Stimulated activated CD4-positive, alpha-beta T cell treated with anti-CD3 and anti-CD28 coated beads, Interleukin-4, amount 100 ng/mL, for 1 hour (primary cell): Measurements from ENCODE around the gene ATP6V0C.
A peak's percentile ranks its signal among the peaks of the same experiment; 100 is the strongest.
"Not testable (repeated sequence)": the region's sequence is repeated elsewhere in the genome, so short reads cannot be mapped to it uniquely, and the experiment has no call there.

Experiments
- DNase-seq: peaks from one replicate; pipeline ENCODE4 v3.0.0-alpha.2; 2020

ATP6V0C gene

DNA sequence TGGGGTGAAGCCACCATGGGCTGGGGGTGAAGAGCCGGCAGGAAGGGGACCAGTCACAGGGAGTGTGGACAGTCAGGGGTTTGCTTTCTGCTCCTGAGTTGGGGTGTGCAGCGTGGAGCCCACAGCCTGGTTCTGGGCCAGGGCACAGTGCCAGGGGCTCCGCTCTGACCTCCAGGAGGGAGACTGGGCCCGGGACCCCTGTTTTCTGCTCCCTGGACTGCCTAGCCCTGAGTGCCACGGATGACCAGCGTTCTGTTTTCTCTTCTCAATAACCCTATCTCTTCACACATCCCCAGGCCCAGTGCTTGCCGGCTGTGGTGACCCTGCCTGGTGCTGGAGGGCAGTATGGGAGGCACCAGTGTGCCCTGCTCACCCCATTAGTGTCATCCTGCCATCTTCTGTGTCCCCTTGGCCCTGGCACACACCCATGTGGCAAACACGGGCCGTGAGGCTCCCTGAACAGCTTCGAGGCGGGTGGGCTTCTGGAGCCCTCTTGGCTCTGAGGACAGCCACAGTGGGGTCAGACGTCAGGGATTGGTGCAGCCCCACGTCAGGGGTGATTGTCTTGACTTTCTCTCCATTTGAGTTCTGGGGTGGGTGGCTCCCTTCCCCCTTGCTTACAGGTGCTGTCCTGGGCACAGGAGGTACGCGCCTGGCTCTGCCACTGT, 16.3 kb downstream of the ATP6V0C start:
- DNase-seq = no peak

DNA sequence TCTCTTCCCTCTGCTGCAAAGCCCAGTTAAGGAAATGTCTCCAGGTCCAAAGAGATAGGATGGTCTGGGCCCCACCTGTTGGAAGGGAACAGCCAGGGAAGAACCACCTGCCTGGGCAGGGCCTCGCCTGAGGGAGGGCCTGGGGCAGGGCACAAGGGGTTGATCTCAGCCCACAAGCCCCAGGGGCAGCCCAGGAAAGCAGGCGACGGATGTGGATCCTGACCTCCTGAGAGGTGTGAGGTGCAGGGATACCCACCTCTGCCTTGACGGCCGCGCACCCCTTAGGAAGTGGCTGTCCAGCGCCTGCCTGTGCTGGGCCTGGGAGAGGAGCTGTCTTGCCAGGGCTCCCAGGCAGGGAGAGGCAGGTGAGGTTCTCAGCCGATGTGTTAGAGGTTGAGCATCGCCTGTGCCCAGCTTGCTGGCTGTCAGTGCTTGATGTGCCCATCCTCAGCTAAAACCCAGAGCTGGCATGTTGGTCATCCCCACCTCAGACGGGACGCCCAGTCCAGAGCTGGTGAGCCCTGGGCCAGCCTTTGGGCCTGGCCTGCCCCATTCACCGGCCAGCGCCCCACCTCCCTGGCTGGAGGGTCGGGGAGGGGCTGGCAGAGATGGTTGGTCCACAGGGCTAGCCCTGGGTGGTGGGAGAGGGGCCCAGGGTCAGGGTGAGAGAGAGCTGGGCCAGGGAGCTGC, 17.0 kb downstream of the ATP6V0C start:
- no peak for DNase-seq

DNA sequence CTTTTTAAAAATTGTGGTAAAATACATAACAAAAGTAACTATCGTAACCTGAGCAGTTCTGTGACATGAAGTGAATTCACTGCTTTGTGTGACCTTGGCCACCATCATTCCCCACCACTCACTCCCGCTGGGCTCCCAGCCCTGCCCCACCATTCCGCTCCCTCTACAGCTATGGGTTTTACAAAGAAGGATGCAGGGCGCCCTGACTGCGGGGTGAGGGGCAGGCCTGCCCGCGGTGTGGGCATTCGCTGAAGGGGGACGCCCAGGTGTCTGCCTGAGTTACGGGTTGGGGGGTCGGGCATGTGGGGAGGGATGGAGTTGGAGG, 17.6 kb downstream of the ATP6V0C start, which contains the start of gene CEMP1:
CEMP1 (minus strand) TSS at position 38 of the 325 bp plus-strand sequence. CDS start 335 bp downstream, outside the sequence.
- peak; percentile 33 for DNase-seq

DNA sequence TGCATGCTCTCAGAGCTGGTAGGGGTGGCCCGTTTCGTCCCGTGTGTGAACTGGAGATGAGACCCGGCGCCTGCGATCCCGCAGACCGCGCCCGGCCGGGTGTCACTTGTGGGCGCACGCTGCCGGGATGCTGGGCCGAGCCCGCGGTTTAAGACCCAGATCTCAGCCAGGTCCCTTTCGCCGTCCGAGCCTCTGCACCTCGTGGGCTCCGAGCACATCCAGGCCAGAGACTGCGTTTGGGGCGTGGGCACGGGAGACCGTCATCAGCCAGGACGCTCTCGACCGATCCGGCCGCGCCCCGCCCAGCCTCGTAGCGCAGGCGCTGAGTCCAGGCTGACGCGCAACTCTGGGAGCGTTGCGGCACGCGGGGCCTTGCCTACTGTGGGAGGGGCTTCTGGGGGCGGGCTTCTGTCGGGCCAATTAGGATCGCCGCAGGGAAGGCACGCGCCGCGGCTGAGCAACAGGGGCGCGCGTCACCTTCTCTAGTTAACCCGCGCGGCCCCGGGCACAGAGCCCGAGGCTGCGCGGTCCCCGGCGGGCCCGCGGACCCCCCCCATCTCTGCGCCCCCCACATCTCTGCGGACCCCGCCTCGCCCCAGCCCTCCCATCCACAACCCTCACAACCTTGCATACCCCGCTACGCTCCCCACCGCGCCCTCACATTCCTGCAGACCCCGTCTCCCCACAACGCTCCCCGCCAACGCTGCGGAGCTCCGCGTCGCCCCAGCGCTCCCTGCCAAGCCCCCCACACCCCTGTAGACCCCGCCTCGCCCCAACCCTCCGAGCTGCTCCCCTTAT, 18.1 kb downstream of the ATP6V0C start:
- peak; percentile 98 for DNase-seq

- peak; percentile 53 for DNase-seq
These were observed 18.9 kb downstream of the ATP6V0C start for GRCh38 chr16:2532494-2533141.

GRCh38 chr16:2533142-2533755, 19.5 kb downstream of the ATP6V0C start:
- DNase-seq = not testable (repeated sequence)

DNA sequence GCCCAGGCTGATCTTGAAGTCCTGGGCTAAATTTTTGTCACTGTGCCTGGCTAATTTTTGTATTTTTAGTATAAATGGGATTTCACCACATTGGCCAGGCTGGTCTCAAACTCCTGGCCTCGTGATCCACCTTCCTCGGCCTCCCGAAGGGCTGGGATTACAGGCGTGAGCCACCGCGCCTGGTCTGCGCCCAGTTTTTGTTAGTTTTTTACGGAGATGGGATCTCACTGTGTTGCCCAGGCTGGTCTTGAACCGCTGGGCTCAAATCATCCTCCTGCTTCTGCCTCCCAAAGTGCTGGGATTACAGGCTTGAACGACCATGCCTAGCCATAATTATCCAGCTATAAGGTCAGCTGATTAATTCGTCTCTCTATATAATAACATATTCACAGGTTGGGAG, 20.2 kb downstream of the ATP6V0C start:
- DNase-seq = no peak

DNA sequence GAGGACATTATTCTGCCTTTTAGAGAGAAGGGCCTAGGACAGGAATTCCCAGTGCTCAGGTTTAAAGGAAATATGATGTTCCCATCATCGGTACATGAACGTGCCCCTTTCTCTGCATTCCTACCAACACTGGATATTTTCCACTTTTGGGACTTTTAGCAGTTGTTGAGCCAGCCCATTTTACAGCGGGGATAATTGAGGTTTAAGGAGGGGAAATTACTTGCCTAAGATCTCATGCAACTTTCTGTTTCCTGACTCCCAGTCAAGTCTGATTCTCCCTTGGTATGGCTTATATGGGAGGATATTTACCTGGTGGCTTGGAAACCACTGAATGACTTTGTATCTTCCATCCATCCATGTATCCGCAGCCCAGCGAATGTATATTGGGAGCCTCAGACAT, 20.6 kb downstream of the ATP6V0C start:
- DNase-seq = not testable (repeated sequence)

DNA sequence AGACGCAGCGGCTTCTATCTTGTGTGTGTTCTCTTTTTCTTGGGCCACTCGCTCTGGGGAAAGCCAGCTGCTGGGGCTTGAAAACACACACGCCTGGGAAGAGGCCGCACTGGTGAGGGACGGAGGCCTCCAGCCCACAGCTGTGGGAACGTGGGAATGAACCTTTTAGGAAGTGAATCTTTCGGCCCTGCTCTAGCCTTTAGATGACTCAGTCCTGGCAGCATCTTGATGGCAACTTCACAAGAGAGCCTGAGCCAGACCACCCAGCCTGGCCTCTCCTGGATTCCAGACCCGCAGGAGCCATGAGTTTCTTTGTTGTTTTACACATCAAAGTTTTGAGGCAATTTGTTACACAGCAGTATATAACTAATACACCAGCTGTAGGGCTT, 21.9 kb downstream of the ATP6V0C start:
- no peak for DNase-seq

- peak; percentile 92 for DNase-seq
These were observed 24.0 kb downstream of the ATP6V0C start, which contains the start of gene PDPK1 for GRCh38 chr16:2537451-2538379. Gene PDPK1 (plus strand): TSS chr16:2538021. CDS start chr16:2538113, 92 bp downstream.

DNA sequence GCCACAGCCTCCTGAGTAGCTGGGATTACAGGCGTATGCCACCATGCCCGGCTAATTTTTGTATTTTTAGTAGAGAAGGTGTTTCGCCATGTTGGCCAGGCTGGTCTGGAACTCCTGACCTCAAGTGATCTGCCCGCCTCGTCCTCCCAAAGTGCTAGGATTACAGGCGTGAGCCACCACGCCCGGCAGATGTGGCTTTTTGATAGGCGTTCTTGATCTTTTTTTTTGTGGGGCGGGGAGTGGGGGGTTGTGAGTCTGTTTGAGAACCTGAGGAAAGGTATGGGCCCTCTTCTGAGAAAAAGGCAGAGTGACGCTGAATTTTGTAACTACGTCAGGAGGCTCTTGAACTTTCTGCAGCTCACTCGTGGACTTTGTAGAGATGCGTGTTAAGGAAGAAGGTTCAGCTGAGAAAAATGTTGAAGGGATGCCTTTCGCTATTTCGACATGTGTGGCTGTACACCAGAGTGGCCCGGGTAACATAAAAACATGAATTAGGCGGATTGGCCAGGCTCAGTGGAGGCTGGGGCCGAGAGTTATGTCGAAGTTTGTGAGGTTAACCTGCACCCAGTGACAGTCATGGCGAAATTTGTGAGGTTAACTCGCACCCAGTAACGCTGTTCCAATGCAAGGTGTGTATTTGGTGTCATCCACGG, 25.6 kb downstream of the ATP6V0C start:
- DNase-seq = not testable (repeated sequence)

DNA sequence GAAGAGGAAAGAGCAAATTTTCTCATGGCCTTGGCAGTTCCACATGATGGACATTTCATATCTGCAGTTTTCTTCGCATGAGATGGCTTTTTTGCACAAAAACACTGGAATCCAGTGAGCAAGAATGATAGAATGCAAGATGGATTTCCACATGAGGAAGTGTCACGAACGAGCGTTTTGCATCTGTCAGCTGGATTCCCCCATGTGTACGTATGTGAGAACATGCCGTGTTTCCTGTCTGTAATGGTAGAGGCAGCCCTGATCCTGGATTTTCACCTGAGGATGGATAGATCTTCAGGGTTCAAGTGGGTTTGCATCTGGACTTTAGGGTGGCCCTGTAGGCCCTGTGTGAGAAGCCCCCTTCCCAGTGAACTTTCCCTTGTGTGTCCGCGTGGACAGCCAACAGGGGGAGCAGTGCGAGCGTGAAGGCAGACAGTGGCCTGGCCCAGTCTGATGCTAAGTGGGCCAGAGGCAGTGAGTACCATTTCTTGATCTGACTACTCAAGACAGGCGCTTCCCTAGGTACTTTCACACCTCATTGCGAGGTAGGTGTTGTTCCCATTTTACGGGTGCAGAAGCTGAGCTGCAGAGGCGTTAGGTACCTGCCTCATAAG, 26.2 kb downstream of the ATP6V0C start:
- peak; percentile 38 for DNase-seq

GRCh38 chr16:2540912-2541311, 27.2 kb downstream of the ATP6V0C start:
- DNase-seq = not testable (repeated sequence)

GRCh38 chr16:2541409-2541808, 27.7 kb downstream of the ATP6V0C start:
- not testable (repeated sequence) for DNase-seq

DNA sequence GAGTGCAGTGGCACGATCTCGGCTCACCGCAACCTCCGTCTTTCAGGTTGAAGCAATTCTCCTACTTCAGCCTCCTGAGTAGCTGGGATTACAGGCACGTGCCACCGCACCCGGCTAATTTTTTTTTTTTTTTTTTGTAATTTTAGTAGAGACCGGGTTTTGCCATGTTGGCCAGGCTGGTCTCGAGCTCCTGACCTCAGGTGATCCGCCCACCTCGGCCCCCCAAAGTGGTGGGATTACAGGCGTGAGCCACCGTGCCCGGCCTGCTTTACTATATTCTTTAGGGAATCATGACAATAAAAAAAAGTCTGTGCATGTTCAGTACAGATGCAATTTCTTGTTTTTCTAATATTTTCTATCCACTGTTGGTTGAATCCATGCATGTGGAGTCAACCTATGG, 30.0 kb downstream of the ATP6V0C start:
- DNase-seq = not testable (repeated sequence)

GRCh38 chr16:2550283-2550878, 36.6 kb downstream of the ATP6V0C start:
- DNase-seq = not testable (repeated sequence)

DNA sequence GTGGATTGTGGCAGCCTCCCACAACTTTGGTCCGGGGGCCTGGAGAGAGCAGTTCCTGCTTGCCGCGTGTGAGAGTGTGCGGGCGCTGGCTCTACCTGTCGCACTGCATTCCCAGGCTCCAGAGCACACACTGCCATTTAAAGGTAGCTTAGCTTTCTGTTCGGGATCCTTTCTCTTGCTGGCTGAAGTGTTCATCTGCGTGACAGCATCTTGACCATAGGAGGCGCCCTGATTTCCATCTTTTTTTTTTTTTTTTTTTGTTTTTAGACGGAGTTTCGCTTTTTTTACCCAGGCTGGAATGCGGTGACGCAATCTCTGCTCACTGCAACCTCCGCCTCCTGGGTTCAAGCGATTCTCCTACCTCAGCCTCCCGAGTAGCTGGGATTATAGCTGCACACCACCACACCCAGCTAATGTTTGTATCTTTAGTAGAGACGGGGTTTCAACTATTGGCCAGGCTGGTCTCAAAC, 37.7 kb downstream of the ATP6V0C start:
- DNase-seq = not testable (repeated sequence)

DNA sequence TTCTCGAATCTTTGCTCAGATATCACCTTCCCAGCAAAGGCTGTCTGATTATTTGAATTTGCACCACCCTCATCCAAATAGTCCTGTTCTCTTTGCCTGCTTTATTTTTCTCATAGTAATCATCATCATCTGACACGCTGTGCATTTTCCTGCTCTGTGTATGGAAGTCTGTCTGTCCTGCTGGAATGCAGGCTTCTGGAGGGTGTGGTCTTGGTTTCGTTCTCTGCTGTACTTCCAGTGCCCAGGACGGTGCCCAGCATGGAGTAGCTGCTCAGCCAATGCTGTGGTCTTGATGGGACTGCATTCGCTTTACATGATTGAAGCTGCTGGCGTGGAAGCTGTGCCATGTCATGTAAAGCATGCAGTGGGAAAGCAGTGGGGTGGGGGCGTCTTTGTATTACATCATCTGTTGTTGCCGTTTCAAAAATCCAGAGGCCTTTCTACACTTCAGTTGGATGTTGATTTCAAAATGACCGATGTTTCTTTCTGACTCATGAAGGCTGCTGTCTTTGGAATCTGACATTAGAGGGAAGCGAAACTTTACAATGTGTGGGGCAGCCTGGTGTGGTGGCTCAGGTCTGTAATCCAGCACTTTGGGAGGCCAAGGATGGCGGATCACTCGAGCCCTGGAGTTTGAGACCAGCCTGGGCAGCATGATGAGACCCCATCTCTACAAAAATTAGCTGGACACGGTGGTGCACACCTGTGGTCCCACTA, 41.1 kb downstream of the ATP6V0C start:
- not testable (repeated sequence) for DNase-seq

DNA sequence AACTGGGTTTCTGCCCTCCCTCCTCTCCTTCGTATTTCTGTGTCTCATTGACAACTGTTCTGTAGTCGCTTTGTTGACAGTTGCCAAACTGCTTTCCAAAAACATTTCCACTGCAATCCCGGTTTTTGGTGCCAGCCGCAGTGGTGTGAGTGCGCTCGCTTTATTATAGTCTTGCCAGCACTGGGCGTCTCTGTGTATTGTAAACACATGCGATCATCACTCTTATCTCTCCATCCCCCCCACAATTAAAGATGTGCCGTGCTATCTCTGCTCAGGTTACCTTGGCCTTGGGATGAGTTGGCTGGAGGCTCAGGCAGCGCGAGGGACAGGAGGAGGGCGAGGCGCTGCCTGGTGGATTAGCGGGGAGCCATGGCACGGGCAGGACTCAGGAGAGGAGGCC, 43.4 kb downstream of the ATP6V0C start:
- DNase-seq = not testable (repeated sequence)
